PFSK-1 (cell line): ENCODE data around the gene SMIM35.

Experiments used
- FOXP2 ChIP-seq: optimal IDR thresholded peaks from 2 replicates; pipeline ENCODE3; 2011; ENCODE audit warnings: borderline replicate concordance, control low read depth, inconsistent platforms; ENCODE audit not compliant: insufficient read depth; ENCODE audit errors: extremely low read length, extremely low read depth
- POLR2AphosphoS5 ChIP-seq: IDR thresholded peaks from 2 replicates; pipeline ENCODE4 v1.6.1; 2012; ENCODE audit warnings: low read depth, mild to moderate bottlenecking, control low read depth, low read length, moderate library complexity
- SIN3A ChIP-seq: IDR thresholded peaks from 2 replicates; pipeline ENCODE4 v1.6.1; 2012; ENCODE audit warnings: mild to moderate bottlenecking, low read length, moderate library complexity, borderline replicate concordance; ENCODE audit not compliant: insufficient read depth
- TAF1 ChIP-seq: IDR thresholded peaks from 2 replicates; pipeline ENCODE4 v1.6.1; 2012; ENCODE audit warnings: low read length, control low read depth, borderline replicate concordance; ENCODE audit not compliant: insufficient read depth
- TF ChIP-seq, protein P1 (sequence below), 2 experiments: IDR thresholded peaks; 2 replicates each; pipeline versions ENCODE4 v1.6.1 to v1.8.0; 2011 to 2012; ENCODE audit warnings: low read depth in 2 of 2, low read length in 2 of 2, control low read depth in 1 of 2, inconsistent platforms in 1 of 2, mild to moderate bottlenecking in 1 of 2, moderate library complexity in 1 of 2; ENCODE audit not compliant: insufficient read depth in 1 of 2

DNA sequence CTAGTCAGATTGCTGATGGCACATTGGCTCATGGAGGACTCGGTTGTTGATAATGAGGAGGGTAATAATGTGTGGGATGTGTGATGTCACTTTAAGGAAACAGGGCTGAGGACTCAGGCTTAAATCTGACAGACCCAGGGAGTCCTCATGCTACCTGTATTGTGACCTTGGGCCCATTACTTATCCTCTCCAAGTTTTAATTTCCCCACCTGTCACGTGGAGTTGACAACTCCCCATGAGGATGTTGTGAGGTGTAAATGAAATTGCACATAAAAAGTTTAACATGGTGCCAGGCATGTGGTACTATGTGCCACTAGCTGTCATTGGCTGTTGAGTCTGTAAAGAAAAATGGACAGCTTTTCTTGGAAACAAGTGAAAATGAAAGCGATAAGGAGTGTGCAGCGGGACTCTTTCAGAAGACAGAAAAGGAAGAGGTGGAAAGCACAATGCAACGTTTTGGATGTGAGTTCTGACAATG, 85.2 kb downstream of the SMIM35 start:
- no peak for TF ChIP-seq SIN3A
- TF ChIP-seq, protein P1, sequence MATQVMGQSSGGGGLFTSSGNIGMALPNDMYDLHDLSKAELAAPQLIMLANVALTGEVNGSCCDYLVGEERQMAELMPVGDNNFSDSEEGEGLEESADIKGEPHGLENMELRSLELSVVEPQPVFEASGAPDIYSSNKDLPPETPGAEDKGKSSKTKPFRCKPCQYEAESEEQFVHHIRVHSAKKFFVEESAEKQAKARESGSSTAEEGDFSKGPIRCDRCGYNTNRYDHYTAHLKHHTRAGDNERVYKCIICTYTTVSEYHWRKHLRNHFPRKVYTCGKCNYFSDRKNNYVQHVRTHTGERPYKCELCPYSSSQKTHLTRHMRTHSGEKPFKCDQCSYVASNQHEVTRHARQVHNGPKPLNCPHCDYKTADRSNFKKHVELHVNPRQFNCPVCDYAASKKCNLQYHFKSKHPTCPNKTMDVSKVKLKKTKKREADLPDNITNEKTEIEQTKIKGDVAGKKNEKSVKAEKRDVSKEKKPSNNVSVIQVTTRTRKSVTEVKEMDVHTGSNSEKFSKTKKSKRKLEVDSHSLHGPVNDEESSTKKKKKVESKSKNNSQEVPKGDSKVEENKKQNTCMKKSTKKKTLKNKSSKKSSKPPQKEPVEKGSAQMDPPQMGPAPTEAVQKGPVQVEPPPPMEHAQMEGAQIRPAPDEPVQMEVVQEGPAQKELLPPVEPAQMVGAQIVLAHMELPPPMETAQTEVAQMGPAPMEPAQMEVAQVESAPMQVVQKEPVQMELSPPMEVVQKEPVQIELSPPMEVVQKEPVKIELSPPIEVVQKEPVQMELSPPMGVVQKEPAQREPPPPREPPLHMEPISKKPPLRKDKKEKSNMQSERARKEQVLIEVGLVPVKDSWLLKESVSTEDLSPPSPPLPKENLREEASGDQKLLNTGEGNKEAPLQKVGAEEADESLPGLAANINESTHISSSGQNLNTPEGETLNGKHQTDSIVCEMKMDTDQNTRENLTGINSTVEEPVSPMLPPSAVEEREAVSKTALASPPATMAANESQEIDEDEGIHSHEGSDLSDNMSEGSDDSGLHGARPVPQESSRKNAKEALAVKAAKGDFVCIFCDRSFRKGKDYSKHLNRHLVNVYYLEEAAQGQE (IDR thresholded peaks at IDR 0.05; ENCODE audit: insufficient read depth in 1 of 2, low read depth in 2 of 2, low read length in 2 of 2), result no peak
- TF ChIP-seq TAF1, result no peak
- no peak for TF ChIP-seq POLR2AphosphoS5
- TF ChIP-seq FOXP2, result no peak
